DND-41 (cell line): ENCODE measurements around the gene DVL1.

Experiments used
- CTCF ChIP-seq: IDR thresholded peaks from 2 replicates; pipeline ENCODE4 v1.5.1; 2012; ENCODE audit warnings: borderline replicate concordance, low read length, moderate library complexity, mild to moderate bottlenecking; ENCODE audit not compliant: poor library complexity, severe bottlenecking; ENCODE audit errors: extremely low read depth
- EZH2 ChIP-seq: IDR thresholded peaks from 3 replicates; pipeline ENCODE4 v1.6.1; 2012; ENCODE audit warnings: borderline replicate concordance, low read depth, mild to moderate bottlenecking, moderate library complexity, low read length, inconsistent platforms; ENCODE audit not compliant: severe bottlenecking

GRCh38 chr1:1373051-1373814, 24.0 kb upstream of the DVL1 start:
- TF ChIP-seq CTCF (no peak), EZH2 (no peak)
